A673 (cell line): ENCODE measurements around the gene CST1.

Source experiments
- EZH2 ChIP-seq: fragments of 200-600 bp; sonication (generic); IDR thresholded peaks from 2 replicates; pipeline ENCODE4 v1.6.1; 2017; ENCODE audit warnings: borderline replicate concordance, low read depth, mild to moderate bottlenecking, mixed read lengths, antibody characterized with exemption, low read length; ENCODE audit not compliant: poor library complexity, severe bottlenecking
- TF ChIP-seq, protein P1 (sequence below): fragments of 300-800, 200-600 bp; sonication (generic); conservative IDR thresholded peaks from 2 replicates; pipeline ENCODE4 v1.5.1; 2017; ENCODE audit warnings: low read depth, mild to moderate bottlenecking, antibody characterized with exemption, low read length, moderate library complexity, mixed read lengths

DNA sequence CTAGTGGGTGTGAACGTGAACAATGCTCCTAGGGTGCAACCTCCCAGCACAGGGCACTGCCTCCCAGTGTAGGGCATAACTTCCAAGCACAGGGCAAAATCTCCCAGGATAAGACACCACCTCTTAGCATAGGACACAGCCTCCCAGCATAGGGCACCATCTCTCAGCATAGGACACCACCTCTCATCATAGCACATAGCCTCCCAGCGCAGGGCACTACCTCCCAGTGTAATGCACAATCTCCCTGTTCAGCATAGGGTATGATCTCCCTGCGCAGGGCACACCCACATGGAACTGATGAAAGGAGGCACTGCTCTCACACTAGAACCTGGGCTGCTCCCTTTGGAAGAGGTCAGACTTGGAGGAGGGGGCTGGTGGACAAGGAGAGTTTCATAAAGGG is 21.3 kb upstream of the CST1 start:
- TF ChIP-seq, protein P1, sequence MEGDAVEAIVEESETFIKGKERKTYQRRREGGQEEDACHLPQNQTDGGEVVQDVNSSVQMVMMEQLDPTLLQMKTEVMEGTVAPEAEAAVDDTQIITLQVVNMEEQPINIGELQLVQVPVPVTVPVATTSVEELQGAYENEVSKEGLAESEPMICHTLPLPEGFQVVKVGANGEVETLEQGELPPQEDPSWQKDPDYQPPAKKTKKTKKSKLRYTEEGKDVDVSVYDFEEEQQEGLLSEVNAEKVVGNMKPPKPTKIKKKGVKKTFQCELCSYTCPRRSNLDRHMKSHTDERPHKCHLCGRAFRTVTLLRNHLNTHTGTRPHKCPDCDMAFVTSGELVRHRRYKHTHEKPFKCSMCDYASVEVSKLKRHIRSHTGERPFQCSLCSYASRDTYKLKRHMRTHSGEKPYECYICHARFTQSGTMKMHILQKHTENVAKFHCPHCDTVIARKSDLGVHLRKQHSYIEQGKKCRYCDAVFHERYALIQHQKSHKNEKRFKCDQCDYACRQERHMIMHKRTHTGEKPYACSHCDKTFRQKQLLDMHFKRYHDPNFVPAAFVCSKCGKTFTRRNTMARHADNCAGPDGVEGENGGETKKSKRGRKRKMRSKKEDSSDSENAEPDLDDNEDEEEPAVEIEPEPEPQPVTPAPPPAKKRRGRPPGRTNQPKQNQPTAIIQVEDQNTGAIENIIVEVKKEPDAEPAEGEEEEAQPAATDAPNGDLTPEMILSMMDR: no peak
- no peak for TF ChIP-seq EZH2
